HCT116 (cell line): Measurements from ENCODE around the gene KRTAP1-5. TPM values are rescaled to one million over a fixed set of nuclear protein-coding genes. Genes with fewer than 3 reads are reported as not detected.

Experiments
- ATAC-seq: fragments of 200-7000 bp; cut with Tn5 transposase; 2 replicates; pipeline ENCODE4 v1.9.1; 2020; ENCODE audit warnings: mild to moderate bottlenecking, moderate library complexity
- BruUV-seq: library from RNA; stranded (reverse); fragments of 400-500 nt; replicated peaks from 2 replicates; lab custom pipeline; 2021; lab: Mats Ljungman, UMichigan
- CTCF ChIA-PET: fragments of 300-600 bp; sonication (Branson Sonifier 250); formaldehyde crosslinking; loops from one replicate; lab custom pipeline; 2021; ENCODE audit warnings: antibody characterized with exemption; lab: Charles Lee
- POLR2A ChIA-PET: fragments of 300-600, 350-600 bp; sonication (Branson Sonifier 250); formaldehyde crosslinking; loops from one replicate; lab custom pipeline; 2021; ENCODE audit warnings: antibody characterized with exemption; lab: Charles Lee
- RAD21 ChIA-PET, 2 experiments: fragments of 300-600 bp; sonication (Branson Sonifier 250); formaldehyde crosslinking; loops; one replicate each; lab custom pipeline; 2023; ENCODE audit warnings: low total read pairs in 2 of 2; ENCODE audit not compliant: uncharacterized antibody in 2 of 2, unreplicated experiment in 2 of 2, low non-redundant PET in 1 of 2; lab: Charles Lee
- DNase-seq: peaks from one replicate; pipeline ENCODE4 v3.0.0-alpha.2; 2010; ENCODE audit warnings: low read depth, low spot score
- H2AFZ ChIP-seq: fragments of 200-600 bp; shearing (Covaris generic), sonication (generic); 2 replicates; pipeline ENCODE4 v1.6.1; 2017; ENCODE audit warnings: low read depth, mixed run types, mixed read lengths, antibody characterized with exemption, low read length; ENCODE audit not compliant: poor library complexity, severe bottlenecking
- H3K27ac ChIP-seq: 2 replicates; pipeline ENCODE4 v1.5.1; 2012; ENCODE audit warnings: low read depth, low read length
- H3K27me3 ChIP-seq: fragments of 200-600 bp; sonication (generic); 2 replicates; pipeline ENCODE4 v1.6.1; 2016; ENCODE audit warnings: mixed run types, low read length, mixed read lengths; ENCODE audit not compliant: insufficient read depth
- H3K36me3 ChIP-seq, 2 experiments: fragments of 200-500 bp in 1 of 2; fragments of 200-600 bp in 1 of 2; sonication (Bioruptor generic) in 1 of 2; sonication (generic) in 1 of 2; 2 replicates each; pipeline versions ENCODE4 v1.5.1 to v1.6.1; 2014 to 2016; ENCODE audit warnings: low read length in 2 of 2, inconsistent platforms in 1 of 2, mixed read lengths in 1 of 2, mixed run types in 1 of 2; ENCODE audit not compliant: insufficient read depth in 2 of 2, control insufficient read depth in 1 of 2
- H3K4me1 ChIP-seq, 2 experiments: fragments of 200-600 bp in 1 of 2; sonication (generic) in 1 of 2; 2 replicates each; pipeline versions ENCODE4 v1.5.1 to v1.6.1; 2012 to 2017; ENCODE audit warnings: low read length in 2 of 2, inconsistent platforms in 1 of 2, mild to moderate bottlenecking in 1 of 2, mixed read lengths in 1 of 2, mixed run types in 1 of 2, moderate library complexity in 1 of 2; ENCODE audit not compliant: insufficient read depth in 2 of 2, control insufficient read depth in 1 of 2
- H3K4me2 ChIP-seq: fragments of 200-600 bp; sonication (generic); 2 replicates; pipeline ENCODE4 v1.6.1; 2017; ENCODE audit warnings: mixed run types, low read length, mixed read lengths
- H3K4me3 ChIP-seq, 2 experiments: fragments of 200-600 bp in 1 of 2; sonication (generic) in 1 of 2; replicated peaks in 1 of 2; 2 replicates each; pipeline ENCODE4 v1.5.1; 2011 to 2016; ENCODE audit warnings: low read length in 2 of 2, control low read depth in 1 of 2, low read depth in 1 of 2, mild to moderate bottlenecking in 1 of 2, mixed read lengths in 1 of 2, mixed run types in 1 of 2
- H3K79me2 ChIP-seq: fragments of 200-600 bp; sonication (generic); 2 replicates; pipeline ENCODE4 v1.6.1; 2017; ENCODE audit warnings: mild to moderate bottlenecking, mixed run types, low read length, moderate library complexity, mixed read lengths; ENCODE audit not compliant: insufficient read depth
- H3K9ac ChIP-seq: fragments of 200-600 bp; sonication (generic); 2 replicates; pipeline ENCODE4 v1.6.1; 2016; ENCODE audit warnings: low read length, mixed read lengths
- H3K9me2 ChIP-seq: fragments of 200-600 bp; sonication (generic), shearing (Covaris generic); 2 replicates; pipeline ENCODE4 v1.6.1; 2017; ENCODE audit warnings: mixed run types, mild to moderate bottlenecking, moderate library complexity; ENCODE audit not compliant: insufficient read depth
- H3K9me3 ChIP-seq, 2 experiments: fragments of 200-500 bp in 1 of 2; fragments of 200-600 bp in 1 of 2; sonication (Bioruptor generic) in 1 of 2; sonication (generic) in 1 of 2; 2 replicates each; pipeline ENCODE4 v1.6.1; 2014 to 2017; ENCODE audit warnings: low read length in 2 of 2, mixed read lengths in 2 of 2, inconsistent platforms in 1 of 2, low read depth in 1 of 2, mild to moderate bottlenecking in 1 of 2, mixed run types in 1 of 2, moderate library complexity in 1 of 2; ENCODE audit not compliant: control insufficient read depth in 1 of 2, insufficient read depth in 1 of 2
- H4K20me1 ChIP-seq: fragments of 200-600 bp; sonication (generic), shearing (Covaris generic); 2 replicates; pipeline ENCODE4 v1.6.1; 2017; ENCODE audit warnings: mixed run types, mild to moderate bottlenecking, moderate library complexity; ENCODE audit not compliant: insufficient read depth
- CBX3 ChIP-seq: IDR thresholded peaks from 2 replicates; pipeline ENCODE4 v1.6.1; 2012; ENCODE audit warnings: low read depth
- CEBPB ChIP-seq: IDR thresholded peaks from 2 replicates; pipeline ENCODE4 v1.6.1; 2012; ENCODE audit warnings: low read depth
- ELF1 ChIP-seq: IDR thresholded peaks from 2 replicates; pipeline ENCODE4 v1.6.1; 2012; ENCODE audit warnings: low read depth, borderline replicate concordance
- EZH2 ChIP-seq: fragments of 200-600 bp; sonication (generic); IDR thresholded peaks from 2 replicates; pipeline ENCODE4 v1.6.1; 2017; ENCODE audit warnings: antibody characterized with exemption, mixed run types
- EZH2phosphoT487 ChIP-seq: fragments of 200-600 bp; IDR thresholded peaks from 2 replicates; pipeline ENCODE4 v1.6.1; 2018; ENCODE audit warnings: antibody characterized with exemption, borderline replicate concordance
- FOSL1 ChIP-seq: IDR thresholded peaks from 2 replicates; pipeline ENCODE4 v1.6.1; 2012; ENCODE audit warnings: low read depth
- POLR2A ChIP-seq: IDR thresholded peaks from 2 replicates; pipeline ENCODE4 v1.7.0; 2011; ENCODE audit warnings: borderline replicate concordance; ENCODE audit not compliant: insufficient read depth, insufficient read length; ENCODE audit errors: extremely low read depth
- POLR2AphosphoS5 ChIP-seq: IDR thresholded peaks from 2 replicates; pipeline ENCODE4 v1.6.1; 2011; ENCODE audit warnings: mild to moderate bottlenecking, low read depth, low read length, moderate library complexity
- RAD21 ChIP-seq: IDR thresholded peaks from 2 replicates; pipeline ENCODE4 v1.6.1; 2012; ENCODE audit warnings: low read depth, mild to moderate bottlenecking
- SIN3A ChIP-seq: IDR thresholded peaks from 2 replicates; pipeline ENCODE4 v1.6.1; 2012; ENCODE audit warnings: low read depth
- SP1 ChIP-seq: IDR thresholded peaks from 2 replicates; pipeline ENCODE4 v1.6.1; 2012; ENCODE audit warnings: low read depth
- SRF ChIP-seq: IDR thresholded peaks from 2 replicates; pipeline ENCODE4 v1.6.1; 2012; ENCODE audit warnings: low read depth
- TCF7L2 ChIP-seq: IDR thresholded peaks from 2 replicates; pipeline ENCODE4 v1.7.0; 2011; ENCODE audit warnings: borderline replicate concordance, inconsistent platforms; ENCODE audit not compliant: insufficient read depth, insufficient read length; ENCODE audit errors: extremely low read depth
- YY1 ChIP-seq: IDR thresholded peaks from 2 replicates; pipeline ENCODE4 v1.6.1; 2011; ENCODE audit warnings: low read length, low read depth, moderate library complexity, mild to moderate bottlenecking; ENCODE audit not compliant: insufficient replicate concordance; ENCODE audit errors: extremely low read depth
- intact Hi-C: fragments of 100-400 bp; cut with micrococcal nuclease; formaldehyde crosslinking; loops from 2 replicates; pipeline ENCODE4 v1.10.0; 2022
- total RNA-seq: library from RNA; stranded (reverse); gene quantifications from one replicate; pipeline ENCODE4 v1.2.1, GENCODE V29; 2021; ENCODE audit not compliant: unreplicated experiment
- TF ChIP-seq, protein P1 (sequence below): IDR thresholded peaks from 2 replicates; pipeline ENCODE4 v1.6.1; 2012
- TF ChIP-seq, protein P2 (sequence below): IDR thresholded peaks from 2 replicates; pipeline ENCODE4 v1.6.1; 2012; ENCODE audit warnings: low read depth
- TF ChIP-seq, protein P3 (sequence below), 3 experiments: fragments of 200-600 bp in 1 of 3; sonication (generic) in 1 of 3; IDR thresholded peaks in 2 of 3; conservative IDR thresholded peaks in 1 of 3; 2 replicates each; pipeline ENCODE4 v1.5.1; 2012 to 2017; ENCODE audit warnings: low read depth in 2 of 3, low read length in 2 of 3, antibody characterized with exemption in 1 of 3, borderline replicate concordance in 1 of 3, control low read depth in 1 of 3, mild to moderate bottlenecking in 1 of 3, mixed read lengths in 1 of 3, mixed run types in 1 of 3, moderate library complexity in 1 of 3; ENCODE audit not compliant: insufficient read depth in 1 of 3
- TF ChIP-seq, protein P4 (sequence below): IDR thresholded peaks from 2 replicates; pipeline ENCODE4 v1.6.1; 2012
- TF ChIP-seq, protein P5 (sequence below): IDR thresholded peaks from 2 replicates; pipeline ENCODE4 v1.6.1; 2011; ENCODE audit warnings: mild to moderate bottlenecking, low read length, moderate library complexity; ENCODE audit not compliant: insufficient replicate concordance; ENCODE audit errors: extremely low read depth

The KRTAP1-5 gene
- total RNA-seq, 1 experiment from 2014 or later: not detected

DNA sequence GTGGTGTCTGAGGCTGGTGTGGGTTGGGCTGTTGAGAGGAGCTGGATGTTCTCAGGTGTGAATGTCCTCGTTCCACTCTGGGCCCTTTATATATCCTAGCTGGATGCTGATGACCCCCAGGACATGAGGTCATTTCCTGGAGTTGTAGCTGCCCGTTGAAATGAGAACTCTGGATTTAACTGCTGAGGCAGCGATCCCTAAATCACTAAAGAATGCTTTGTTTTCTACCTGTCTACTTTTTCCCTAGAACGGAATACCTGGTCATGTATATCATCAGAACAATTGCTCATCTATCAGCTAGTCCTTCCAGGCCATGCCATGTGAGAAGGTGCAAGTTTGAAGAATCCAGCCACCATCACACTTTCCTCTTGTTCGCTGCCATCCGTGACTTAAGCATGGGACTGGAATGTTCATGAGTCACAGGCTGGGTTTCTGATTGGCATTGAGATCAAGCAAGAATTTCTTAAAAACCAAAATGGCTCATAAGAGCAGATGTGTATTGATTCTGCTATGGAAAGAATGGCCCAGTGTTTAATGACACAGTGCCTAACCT is 33.1 kb upstream of the KRTAP1-5 start, which contains the start of gene KRTAP2-3:
TSS of gene KRTAP2-3 (minus strand) at position 63 of the 553 bp plus-strand sequence. CDS start 64 bp downstream, outside the sequence.
- RAD21 ChIA-PET: no interaction called here
- H3K9me3 ChIP-seq: peaks cover 0 to 9% of the 10 kb centered on the region in 2 experiments; a peak in 1 of 4 replicates
- H3K9ac ChIP-seq: peak within 1 kb of the TSS; percentile 10
- H3K27me3 ChIP-seq: no peaks in the 10 kb centered on the region
- H3K4me3 ChIP-seq: no peak within 1 kb of the TSS
- H3K79me2 ChIP-seq: no peaks in the 10 kb centered on the region
- ATAC-seq (peak; percentile 73), DNase-seq (peak; percentile 86)
- no TSS peak for BruUV-seq
- H2AFZ ChIP-seq: peak within 1 kb of the TSS; percentile 4
- H4K20me1 ChIP-seq: no peaks in the 10 kb centered on the region
- no peaks in the 10 kb centered on the region for H3K9me2 ChIP-seq
- H3K36me3 ChIP-seq: peaks cover 0 to 5% of the 10 kb centered on the region in 2 experiments; a peak in 1 of 4 replicates
- POLR2A ChIA-PET: no interaction called here
- peak within 1 kb of the TSS; percentile 85 for H3K27ac ChIP-seq
- CTCF ChIA-PET: no interaction called here
- intact Hi-C loops: no loop called here
- H3K4me1 ChIP-seq: peaks cover 39 to 60% of the 10 kb centered on the region in 2 experiments
- H3K4me2 ChIP-seq: peak within 1 kb of the TSS; percentile 28
- TF ChIP-seq EZH2 (no peak), YY1 (peak; percentile 68), FOSL1 (peak; percentile 90), RAD21 (no peak), POLR2A (no peak), TCF7L2 (peak; percentile 43), SRF (0 out of 2 replicates have a peak, but pooled peaks have one; percentile 58), SP1 (peak; percentile 88), SIN3A (peak; percentile 49; the same call in 1 of the 2 replicates), CBX3 (peak; percentile 86; the same call in 1 of the 2 replicates), ELF1 (no peak), POLR2AphosphoS5 (no peak; the same call in 1 of the 2 replicates), CEBPB (peak; percentile 71), EZH2phosphoT487 (no peak)
- TF ChIP-seq, protein P1, sequence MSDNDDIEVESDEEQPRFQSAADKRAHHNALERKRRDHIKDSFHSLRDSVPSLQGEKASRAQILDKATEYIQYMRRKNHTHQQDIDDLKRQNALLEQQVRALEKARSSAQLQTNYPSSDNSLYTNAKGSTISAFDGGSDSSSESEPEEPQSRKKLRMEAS: peak; percentile 90
- TF ChIP-seq, protein P2, sequence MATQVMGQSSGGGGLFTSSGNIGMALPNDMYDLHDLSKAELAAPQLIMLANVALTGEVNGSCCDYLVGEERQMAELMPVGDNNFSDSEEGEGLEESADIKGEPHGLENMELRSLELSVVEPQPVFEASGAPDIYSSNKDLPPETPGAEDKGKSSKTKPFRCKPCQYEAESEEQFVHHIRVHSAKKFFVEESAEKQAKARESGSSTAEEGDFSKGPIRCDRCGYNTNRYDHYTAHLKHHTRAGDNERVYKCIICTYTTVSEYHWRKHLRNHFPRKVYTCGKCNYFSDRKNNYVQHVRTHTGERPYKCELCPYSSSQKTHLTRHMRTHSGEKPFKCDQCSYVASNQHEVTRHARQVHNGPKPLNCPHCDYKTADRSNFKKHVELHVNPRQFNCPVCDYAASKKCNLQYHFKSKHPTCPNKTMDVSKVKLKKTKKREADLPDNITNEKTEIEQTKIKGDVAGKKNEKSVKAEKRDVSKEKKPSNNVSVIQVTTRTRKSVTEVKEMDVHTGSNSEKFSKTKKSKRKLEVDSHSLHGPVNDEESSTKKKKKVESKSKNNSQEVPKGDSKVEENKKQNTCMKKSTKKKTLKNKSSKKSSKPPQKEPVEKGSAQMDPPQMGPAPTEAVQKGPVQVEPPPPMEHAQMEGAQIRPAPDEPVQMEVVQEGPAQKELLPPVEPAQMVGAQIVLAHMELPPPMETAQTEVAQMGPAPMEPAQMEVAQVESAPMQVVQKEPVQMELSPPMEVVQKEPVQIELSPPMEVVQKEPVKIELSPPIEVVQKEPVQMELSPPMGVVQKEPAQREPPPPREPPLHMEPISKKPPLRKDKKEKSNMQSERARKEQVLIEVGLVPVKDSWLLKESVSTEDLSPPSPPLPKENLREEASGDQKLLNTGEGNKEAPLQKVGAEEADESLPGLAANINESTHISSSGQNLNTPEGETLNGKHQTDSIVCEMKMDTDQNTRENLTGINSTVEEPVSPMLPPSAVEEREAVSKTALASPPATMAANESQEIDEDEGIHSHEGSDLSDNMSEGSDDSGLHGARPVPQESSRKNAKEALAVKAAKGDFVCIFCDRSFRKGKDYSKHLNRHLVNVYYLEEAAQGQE: no peak
- TF ChIP-seq, protein P3, sequence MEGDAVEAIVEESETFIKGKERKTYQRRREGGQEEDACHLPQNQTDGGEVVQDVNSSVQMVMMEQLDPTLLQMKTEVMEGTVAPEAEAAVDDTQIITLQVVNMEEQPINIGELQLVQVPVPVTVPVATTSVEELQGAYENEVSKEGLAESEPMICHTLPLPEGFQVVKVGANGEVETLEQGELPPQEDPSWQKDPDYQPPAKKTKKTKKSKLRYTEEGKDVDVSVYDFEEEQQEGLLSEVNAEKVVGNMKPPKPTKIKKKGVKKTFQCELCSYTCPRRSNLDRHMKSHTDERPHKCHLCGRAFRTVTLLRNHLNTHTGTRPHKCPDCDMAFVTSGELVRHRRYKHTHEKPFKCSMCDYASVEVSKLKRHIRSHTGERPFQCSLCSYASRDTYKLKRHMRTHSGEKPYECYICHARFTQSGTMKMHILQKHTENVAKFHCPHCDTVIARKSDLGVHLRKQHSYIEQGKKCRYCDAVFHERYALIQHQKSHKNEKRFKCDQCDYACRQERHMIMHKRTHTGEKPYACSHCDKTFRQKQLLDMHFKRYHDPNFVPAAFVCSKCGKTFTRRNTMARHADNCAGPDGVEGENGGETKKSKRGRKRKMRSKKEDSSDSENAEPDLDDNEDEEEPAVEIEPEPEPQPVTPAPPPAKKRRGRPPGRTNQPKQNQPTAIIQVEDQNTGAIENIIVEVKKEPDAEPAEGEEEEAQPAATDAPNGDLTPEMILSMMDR (IDR thresholded peaks at IDR 0.05 in 2 of 3, conservative IDR thresholded peaks at IDR 0.05 in 1 of 3; ENCODE audit: borderline replicate concordance in 1 of 3, insufficient read depth in 1 of 3, low read depth in 2 of 3, low read length in 2 of 3): no peak
- TF ChIP-seq, protein P4, sequence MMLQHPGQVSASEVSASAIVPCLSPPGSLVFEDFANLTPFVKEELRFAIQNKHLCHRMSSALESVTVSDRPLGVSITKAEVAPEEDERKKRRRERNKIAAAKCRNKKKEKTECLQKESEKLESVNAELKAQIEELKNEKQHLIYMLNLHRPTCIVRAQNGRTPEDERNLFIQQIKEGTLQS: 0 out of 2 replicates have a peak, but pooled peaks have one; percentile 27
- TF ChIP-seq, protein P5, sequence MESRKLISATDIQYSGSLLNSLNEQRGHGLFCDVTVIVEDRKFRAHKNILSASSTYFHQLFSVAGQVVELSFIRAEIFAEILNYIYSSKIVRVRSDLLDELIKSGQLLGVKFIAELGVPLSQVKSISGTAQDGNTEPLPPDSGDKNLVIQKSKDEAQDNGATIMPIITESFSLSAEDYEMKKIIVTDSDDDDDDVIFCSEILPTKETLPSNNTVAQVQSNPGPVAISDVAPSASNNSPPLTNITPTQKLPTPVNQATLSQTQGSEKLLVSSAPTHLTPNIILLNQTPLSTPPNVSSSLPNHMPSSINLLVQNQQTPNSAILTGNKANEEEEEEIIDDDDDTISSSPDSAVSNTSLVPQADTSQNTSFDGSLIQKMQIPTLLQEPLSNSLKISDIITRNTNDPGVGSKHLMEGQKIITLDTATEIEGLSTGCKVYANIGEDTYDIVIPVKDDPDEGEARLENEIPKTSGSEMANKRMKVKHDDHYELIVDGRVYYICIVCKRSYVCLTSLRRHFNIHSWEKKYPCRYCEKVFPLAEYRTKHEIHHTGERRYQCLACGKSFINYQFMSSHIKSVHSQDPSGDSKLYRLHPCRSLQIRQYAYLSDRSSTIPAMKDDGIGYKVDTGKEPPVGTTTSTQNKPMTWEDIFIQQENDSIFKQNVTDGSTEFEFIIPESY: no peak
